Stimulated activated naive CD8-positive, alpha-beta T cell treated with anti-CD3 and anti-CD28 coated beads, Interleukin-15, Interleukin-2, amounts not matched to agents 100 U/mL and 50 U/mL, for 24 hours (primary cell): Measurements from ENCODE around the gene TBX6.
"Not testable (repeated sequence)": the region's sequence is repeated elsewhere in the genome, so short reads cannot be mapped to it uniquely, and the experiment has no call there.

Experiments used
- ATAC-seq: fragments of 150-1000 bp; cut with Tn5 transposase; one replicate; pipeline ENCODE4 v1.10.0; 2021
- DNase-seq: peaks from one replicate; pipeline ENCODE4 v3.0.0; 2021

Gene TBX6

GRCh38 chr16:30091474-30092372, at the start of gene TBX6:
TSS of gene TBX6 (minus strand) at chr16:30091924. CDS start at chr16:30091193, 731 bp downstream.
- peak; percentile 96 for DNase-seq
- ATAC-seq, result peak; percentile 88

GRCh38 chr16:30139583-30140481, 48.1 kb upstream of the TBX6 start:
- DNase-seq (no peak), ATAC-seq (no peak)

- ATAC-seq (no peak), DNase-seq (no peak)
Measured at GRCh38 chr16:30137897-30138296, 46.2 kb upstream of the TBX6 start.

GRCh38 chr16:30136971-30137605, 45.4 kb upstream of the TBX6 start:
- ATAC-seq (no peak), DNase-seq (no peak)

GRCh38 chr16:30132591-30132990, 40.9 kb upstream of the TBX6 start:
- DNase-seq, result no peak
- no peak for ATAC-seq

GRCh38 chr16:30131869-30132475, 40.2 kb upstream of the TBX6 start:
- ATAC-seq (no peak), DNase-seq (no peak)

GRCh38 chr16:30127993-30128392, 36.3 kb upstream of the TBX6 start:
- ATAC-seq (no peak), DNase-seq (no peak)

GRCh38 chr16:30125690-30126089, 34.0 kb upstream of the TBX6 start:
- ATAC-seq, DNase-seq: not testable (repeated sequence)

GRCh38 chr16:30124985-30125379, 33.3 kb upstream of the TBX6 start:
- ATAC-seq (no peak), DNase-seq (no peak)

GRCh38 chr16:30122604-30123160, 31.0 kb upstream of the TBX6 start:
- DNase-seq, result peak; percentile 22
- no peak for ATAC-seq

- DNase-seq (no peak), ATAC-seq (no peak)
Measured at GRCh38 chr16:30121741-30122571, 30.2 kb upstream of the TBX6 start.

GRCh38 chr16:30120340-30121105, 28.8 kb upstream of the TBX6 start:
- no peak for ATAC-seq
- DNase-seq, result no peak

- DNase-seq (no peak), ATAC-seq (no peak)
Measured at GRCh38 chr16:30119428-30119827, 27.7 kb upstream of the TBX6 start.

GRCh38 chr16:30117768-30118167, 26.0 kb upstream of the TBX6 start:
- DNase-seq (no peak), ATAC-seq (no peak)

- DNase-seq (no peak), ATAC-seq (no peak)
Measured at GRCh38 chr16:30116291-30117207, 24.8 kb upstream of the TBX6 start.

- DNase-seq (no peak), ATAC-seq (no peak)
Measured at GRCh38 chr16:30115238-30115637, 23.5 kb upstream of the TBX6 start.

- not testable (repeated sequence) for ATAC-seq, DNase-seq
Measured at GRCh38 chr16:30114833-30115232, 23.1 kb upstream of the TBX6 start.

- DNase-seq (no peak), ATAC-seq (no peak)
Measured at GRCh38 chr16:30114411-30114810, 22.7 kb upstream of the TBX6 start.
